ENCODE results near the gene ADGRV1.
"Not testable (repeated sequence)": the region's sequence is repeated elsewhere in the genome, so short reads cannot be mapped to it uniquely, and the experiment has no call there.

The ADGRV1 gene

DNA sequence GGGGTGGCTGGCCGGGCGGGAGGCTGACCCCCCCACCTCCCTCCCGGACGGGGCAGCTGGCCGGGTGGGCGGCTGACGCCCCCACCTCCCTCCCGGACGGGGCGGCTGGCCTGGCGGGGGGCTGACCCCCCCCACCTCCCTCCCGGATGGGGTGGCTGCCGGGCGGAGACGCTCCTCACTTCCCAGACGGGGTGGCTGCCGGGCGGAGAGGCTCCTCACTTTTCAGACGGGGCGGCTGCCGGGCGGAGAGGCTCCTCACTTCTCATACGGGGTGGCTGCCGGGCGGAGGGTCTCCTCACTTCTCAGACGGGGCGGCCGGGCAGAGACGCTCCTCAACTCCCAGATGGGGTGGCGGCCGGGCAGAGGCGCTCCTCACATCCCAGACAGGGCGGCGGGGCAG, 37.2 kb downstream of the ADGRV1 start:
- not testable (repeated sequence) for DNase-seq

DNA sequence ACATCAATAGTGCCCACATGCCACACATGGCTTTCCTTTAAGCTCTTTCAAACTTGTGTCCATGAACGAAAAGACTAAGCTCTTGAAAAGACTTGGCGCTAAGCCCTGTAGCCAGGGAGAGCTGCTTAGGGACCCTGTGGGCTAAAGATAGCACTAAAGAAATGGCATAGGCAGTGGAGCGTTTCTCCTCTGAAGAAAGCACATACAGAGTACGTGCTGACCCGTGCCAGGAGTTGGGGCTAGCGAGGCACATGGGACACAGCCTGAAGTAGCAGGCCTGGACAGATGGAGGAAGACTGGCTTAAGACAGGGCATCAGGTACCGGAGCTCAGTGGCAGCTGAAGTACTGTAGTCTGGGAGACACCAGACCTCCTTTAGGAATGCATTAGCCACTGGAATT, 39.7 kb downstream of the ADGRV1 start:
- DNase-seq: no peak

DNA sequence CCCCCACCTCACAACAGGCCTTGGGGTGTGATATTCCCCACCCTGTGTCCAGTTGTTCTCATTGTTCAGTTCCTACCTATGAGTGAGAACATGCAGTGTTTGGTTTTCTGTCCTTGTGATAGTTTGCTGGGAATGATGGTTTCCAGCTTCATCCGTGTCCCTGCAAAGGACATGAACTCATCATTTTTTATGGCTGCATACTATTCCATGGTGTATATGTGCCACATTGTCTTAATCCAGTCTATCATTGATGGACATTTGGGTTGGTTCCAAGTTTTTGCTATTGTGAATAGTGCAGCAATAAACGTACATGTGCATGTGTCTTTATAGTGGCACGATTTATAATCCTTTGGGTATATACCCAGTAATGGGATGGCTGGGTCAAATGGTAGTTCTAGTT, 41.7 kb downstream of the ADGRV1 start:
- DNase-seq: not testable (repeated sequence)

DNA sequence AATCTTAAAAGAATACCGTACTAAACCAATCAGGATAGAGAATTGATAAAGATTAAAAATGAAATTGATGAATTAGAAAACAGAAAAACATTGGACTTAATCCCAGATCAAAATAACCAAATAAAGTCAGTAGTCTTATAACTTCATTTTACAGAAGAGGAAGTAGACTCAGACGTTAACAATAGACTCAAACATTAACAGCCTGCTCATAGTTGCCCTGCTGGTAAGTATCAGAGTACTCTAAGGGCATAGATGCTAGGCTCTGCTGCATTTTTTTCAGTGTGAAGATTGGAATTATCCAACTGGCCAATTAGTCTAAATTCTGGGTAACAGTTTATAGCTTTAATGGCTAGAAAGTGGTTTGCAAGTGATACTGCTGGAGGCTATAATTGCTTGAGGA, 42.9 kb downstream of the ADGRV1 start:
- no peak for DNase-seq

DNA sequence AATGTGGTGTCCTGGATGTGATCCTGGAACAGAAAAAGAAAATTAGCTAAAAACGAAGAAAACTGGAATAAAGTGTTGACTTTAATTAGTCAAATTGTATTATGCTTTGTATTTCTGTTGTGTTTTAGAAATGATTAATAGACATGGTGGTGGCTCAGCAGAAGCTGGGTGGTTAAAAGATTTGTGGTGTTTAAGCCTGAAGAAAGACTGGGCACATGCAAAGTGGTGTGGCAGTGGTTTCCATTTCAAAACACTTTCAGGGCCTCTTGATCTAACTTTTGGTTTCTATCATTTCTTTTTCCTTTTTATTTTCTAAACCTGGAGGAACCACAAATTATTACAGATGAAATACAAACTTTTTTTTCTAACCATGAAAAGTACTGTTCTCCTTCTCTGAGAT, 44.1 kb downstream of the ADGRV1 start:
- DNase-seq: no peak

DNA sequence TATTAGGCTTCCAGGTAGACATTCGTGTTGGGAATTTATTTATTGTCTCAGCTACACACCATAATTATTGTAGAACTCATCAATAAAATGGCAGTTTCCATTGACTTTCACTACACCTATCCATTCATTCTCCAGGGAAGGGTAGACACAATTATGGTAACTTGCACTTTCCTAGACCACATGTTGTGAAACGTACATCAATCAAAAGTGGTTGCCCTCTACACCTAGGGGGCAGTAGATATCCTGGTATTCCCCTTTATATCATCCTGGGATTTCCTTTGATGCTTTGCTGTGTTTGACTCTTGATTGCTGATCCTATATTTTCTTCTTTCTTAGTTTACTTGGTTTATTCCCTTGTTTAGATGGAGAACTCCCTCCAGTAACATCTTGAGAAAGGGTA, 47.9 kb downstream of the ADGRV1 start:
- no peak for DNase-seq

DNA sequence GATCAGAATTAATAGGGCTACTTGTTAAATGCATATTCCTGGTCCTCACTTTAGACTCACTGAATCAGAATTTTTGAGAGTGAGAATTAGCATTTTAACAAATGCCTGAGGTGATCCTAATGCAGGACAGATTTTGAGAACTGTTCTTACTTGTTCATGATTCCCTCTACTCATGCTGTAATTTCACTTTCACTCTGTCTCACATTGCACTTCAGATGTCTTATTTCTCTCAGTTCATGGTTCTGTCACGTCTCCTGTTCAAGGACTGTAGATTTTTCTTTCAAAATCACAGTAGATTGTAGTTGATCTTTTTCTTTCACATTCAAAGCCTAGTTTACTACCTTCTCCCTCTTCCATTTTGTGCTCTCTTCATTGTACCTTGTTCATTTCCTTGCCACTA, 54.3 kb downstream of the ADGRV1 start:
- DNase-seq: no peak

DNA sequence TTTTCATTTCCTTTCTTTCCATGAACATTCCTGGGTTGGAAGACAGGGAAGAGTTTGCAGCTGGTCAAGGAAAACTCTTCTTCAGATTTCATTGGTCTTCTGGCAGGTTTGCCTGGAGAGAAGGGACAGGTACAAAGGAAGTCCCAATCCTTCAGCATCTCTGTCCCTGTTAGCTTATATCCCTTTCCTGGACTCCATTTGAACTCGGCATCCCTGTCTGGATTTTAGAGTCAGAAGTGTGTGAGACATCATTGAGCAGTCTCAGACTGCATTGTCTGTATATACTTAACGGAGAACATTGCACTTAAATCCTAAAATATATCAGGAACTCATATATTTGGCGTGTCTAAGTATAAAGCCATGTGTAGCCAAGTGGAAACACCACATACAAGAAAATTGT, 54.9 kb downstream of the ADGRV1 start:
- no peak for DNase-seq

DNA sequence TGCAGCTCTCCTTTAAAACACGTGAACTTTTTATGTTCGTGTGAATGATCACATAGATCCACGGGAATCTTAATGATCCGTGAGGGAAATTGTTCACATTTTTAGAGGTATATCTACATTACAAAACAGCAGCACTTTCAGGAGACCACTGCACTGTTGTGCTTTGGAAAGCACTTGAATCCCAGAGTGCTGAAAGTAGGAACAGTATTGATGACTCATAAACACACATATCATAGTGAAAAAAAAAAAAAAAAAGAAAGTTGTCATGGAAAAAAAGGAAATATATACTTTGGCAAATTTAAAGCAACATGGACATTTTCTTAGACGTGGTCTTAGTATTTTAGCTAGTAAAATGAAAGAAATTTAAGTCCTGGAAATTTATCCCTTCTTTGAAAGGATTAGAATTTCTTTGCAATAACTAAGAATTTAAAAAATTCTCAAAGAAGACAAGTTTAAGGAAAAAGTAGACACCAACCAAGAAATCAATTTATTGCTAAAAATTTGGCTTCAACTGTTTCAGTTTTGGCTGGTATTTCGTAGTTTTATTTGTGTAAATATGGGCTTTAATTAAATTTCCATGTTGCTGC, 55.4 kb downstream of the ADGRV1 start:
- DNase-seq: no peak

DNA sequence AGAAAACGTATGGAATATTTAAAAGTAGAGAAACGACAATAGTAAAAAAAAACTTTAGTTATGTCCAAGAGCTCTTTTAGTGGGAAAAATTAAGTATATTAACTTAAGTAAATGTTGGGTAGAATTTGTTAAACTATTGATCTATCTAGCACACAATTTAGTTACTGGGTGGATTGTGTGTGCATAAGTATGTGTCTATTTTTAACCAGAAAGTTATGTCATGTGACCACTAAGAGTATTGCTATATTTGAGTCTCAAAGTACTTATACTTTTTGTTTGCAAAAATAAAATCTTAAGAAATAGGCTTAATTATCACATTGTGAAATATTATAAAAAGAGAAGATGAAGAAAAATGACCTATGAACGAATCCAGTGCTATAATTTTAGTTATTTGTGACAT, 56.8 kb downstream of the ADGRV1 start:
- DNase-seq: no peak

DNA sequence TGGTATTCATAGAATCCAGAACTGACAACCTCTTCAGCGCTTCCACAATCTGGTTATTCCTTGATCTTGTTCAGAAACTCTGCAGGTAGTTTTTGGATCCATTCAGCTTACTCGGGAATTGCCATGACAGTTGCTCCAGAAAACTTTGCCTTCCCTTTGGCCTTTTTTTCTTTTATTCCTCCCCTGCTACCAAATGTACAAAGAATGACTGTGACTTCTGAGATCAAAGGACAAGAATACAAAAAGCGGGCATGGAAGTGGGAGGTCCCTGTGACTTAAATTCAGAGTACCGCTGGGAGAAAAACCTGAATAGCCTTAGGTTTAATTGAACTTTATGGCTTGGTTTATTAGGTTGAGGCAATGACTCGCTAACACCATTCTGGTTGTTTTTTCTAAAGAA, 59.5 kb downstream of the ADGRV1 start:
- no peak for DNase-seq

DNA sequence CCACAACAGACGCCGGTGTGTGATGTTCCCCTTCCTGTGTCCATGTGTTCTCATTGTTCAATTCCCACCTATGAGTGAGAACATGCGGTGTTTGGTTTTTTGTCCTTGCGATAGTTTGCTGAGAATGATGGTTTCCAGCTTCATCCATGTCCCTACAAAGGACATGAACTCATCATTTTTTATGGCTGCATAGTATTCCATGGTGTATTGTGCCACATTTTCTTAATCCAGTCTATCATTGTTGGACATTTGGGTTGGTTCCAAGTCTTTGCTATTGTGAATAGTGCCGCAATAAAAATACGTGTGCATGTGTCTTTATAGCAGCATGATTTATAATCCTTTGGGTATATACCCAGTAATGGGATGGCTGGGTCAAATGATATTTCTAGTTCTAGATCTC, 61.2 kb downstream of the ADGRV1 start:
- DNase-seq: not testable (repeated sequence)

DNA sequence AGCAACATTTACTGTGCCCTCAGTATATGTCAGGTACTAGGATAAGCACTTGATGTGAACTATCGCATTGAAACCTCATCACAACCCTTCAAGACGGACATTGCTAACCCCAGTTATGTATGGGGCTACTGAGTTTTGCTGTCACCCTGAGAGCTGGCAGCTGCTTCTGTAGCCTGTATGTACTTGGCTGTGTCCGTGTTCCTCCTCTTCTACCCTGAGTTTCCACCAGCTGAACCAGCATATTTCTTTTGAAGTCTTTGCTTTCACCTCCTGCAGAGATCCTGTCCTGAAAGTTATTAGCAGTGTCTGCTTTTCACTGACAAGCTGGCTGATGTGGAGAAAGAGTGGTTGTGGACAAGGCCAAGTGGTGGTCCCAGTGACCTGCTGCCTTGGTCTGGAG, 63.3 kb downstream of the ADGRV1 start:
- no peak for DNase-seq

DNA sequence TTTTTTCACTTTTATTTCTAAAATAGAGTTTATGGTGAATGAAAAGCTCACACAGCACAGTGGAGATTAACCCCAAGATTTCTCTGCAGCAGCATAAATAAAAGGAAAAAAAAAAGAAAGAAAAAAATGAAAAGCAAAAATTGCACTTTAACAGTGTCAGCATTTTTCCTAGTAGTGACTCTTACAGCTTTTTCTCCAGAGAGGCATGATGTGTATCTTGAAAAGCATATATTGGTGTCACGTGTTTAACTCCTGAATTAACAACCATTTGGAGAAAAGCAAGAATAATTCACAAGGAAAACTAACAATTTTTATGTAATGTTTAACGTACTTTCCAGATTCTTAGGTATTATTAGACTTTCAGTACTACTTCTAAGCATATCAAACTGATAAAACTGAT, 67.9 kb downstream of the ADGRV1 start:
- no peak for DNase-seq

DNA sequence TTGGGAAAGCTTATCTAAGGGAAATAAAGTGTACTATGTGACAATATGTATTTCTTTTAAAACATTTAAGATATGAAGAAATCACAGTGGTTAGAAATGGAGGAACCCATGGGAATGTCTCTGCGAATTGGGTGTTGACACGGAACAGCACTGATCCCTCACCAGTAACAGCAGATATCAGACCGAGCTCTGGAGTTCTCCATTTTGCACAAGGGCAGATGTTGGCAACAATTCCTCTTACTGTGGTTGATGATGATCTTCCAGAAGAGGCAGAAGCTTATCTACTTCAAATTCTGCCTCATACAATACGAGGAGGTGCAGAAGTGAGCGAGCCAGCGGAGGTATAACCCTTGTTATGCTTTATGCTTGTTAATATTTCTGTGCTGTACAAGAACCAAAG, 69.9 kb downstream of the ADGRV1 start:
- DNase-seq: no peak

DNA sequence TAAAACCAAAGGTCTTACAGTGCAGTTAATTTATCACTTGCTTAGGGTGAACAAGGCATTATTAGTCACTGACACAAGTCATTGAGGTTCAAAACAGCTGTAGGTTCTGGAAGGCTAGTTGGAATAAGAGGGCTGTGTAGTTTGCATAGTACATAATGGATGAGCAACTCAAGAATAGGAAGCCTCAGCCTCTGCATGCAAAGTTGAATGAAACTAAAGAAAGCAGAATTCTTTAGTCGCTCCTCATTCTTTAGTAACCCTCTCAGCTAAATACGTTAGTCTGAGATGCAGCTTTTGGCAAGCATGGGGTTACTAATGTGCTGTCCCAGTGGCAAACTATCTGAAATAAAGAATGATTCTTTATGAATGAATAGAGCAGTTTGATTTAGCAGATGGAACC, 74.2 kb downstream of the ADGRV1 start:
- no peak for DNase-seq

DNA sequence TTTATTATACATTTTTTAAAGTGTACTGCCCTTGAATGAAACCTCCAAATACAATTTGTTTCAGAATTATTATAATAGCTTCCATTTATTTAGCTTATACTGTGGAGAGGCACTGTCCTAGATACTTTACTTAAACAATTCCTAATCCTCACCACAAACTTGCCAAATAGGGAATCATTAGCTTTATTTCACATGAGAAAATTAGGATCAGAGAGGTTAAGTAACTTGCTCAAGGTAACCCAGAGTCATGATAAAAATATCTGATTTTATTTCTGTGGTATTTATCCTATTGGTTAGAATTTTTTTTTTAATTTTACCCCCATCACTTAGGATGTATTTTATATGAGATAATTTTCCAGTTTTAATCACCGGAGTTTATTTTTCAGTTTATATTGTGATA, 78.4 kb downstream of the ADGRV1 start:
- DNase-seq: no peak

DNA sequence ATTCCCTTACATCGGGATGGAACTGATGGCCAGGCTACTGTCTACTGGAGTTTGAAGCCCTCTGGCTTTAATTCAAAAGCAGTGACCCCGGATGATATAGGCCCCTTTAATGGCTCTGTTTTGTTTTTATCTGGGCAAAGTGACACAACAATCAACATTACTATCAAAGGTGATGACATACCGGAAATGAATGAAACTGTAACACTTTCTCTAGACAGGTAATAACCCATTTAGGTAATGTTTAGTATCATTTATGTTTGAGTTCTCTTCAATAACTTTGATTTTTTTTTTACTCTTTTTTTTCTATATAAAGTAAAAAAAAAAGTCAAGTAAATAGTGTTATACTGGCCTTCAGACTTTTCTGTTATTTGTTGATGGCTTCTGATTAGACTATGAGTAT, 79.1 kb downstream of the ADGRV1 start:
- no peak for DNase-seq

DNA sequence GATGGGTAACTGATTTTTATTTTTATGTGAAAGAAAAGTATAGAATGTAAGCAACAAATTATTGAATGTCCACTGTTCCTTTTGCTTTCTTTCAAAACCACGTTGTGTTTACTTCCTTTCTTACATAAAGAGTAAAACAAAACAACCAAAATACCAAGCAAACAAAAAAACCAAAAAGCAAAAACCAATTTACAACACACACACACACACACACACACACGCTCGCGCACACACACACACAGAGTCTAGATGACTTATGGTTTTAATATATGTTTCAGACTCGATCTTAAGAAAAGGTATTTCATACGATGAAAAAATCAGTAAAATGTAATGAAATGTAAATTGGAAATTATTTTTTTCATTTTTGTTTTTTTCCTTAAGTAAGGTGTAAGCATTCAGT, 80.3 kb downstream of the ADGRV1 start:
- no peak for DNase-seq

DNA sequence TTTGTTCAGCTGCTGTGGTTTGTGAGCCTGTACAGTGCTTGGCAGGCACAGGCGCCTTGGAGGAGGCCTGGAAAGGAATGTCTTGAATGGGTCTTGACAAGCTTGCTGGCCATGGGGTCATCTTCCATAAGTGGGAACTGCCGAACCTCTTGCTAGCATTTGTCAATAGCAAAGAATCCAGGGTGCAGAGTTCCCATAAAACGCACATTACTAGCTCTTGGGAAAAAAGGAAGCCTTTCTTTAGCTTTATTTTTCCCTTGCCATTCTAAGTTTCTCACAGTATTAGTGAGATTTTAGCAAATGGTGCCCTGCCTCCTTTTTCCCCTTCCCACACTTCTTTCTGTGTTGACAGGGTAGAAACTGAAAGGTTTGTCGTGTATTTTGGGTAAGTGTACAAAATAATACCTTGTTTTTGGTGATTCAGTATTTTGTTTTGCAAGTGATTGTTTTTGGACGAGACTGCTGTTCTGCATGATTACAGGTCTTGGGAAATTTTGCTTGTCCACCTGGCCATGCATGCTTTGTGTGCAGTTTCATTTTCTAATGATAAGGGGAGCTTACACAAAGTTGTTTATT, 82.0 kb downstream of the ADGRV1 start:
- no peak for DNase-seq

DNA sequence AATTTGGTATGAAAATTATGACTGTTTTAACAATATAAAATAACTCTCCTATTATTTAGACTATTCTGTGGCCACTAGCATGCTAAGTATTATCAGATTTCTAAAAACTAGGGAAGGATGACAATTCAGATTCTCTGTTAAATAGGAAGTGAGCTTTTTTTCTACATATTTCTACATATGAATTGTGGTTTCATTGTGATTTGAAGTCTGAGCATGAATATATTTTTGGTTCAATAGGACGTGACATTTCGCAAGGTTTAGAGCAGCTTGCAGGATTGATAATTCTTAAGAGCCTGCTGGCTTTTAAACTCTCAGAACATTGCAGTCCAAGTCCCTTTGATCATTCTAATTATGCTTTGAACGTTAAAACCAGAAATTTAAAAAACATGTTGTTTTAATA, 82.9 kb downstream of the ADGRV1 start:
- no peak for DNase-seq

DNA sequence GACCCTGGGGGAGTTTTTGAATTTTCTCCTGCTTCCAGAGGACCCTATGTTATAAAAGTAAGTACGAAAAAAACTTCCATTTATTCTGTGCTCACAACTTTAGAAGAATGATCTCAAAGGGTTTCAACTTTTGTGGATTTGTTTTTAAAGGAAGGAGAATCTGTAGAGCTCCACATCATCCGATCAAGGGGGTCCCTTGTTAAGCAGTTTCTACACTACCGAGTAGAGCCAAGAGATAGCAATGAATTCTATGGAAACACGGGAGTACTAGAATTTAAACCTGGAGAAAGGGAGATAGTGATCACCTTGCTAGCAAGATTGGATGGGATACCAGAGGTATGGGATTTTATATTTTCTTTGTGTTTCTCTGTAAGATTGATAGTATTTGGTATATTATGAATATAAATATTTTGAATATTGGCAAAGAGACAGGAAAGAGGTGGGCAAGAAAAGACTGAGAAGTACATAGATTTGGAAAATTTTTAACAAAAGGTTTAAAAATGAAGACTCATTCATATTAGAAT, 84.2 kb downstream of the ADGRV1 start:
- no peak for DNase-seq

DNA sequence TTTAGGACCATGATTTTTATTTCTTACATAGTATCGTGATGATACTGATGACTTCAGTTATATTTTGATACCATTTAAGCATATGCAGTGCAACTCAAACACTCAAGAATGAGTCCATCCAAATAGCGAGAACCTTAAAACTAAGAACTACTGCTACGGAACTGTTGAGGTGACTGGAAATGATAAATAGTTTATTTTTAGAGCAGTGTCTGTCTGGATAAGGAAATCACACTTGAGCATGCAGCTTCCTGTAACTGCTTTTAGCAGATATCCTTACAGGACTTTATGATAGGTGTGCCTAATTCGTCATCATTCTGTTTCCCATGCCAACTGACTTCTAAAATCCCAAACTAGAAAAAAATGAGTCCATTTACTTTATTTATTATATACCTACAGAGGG, 85.5 kb downstream of the ADGRV1 start:
- no peak for DNase-seq

DNA sequence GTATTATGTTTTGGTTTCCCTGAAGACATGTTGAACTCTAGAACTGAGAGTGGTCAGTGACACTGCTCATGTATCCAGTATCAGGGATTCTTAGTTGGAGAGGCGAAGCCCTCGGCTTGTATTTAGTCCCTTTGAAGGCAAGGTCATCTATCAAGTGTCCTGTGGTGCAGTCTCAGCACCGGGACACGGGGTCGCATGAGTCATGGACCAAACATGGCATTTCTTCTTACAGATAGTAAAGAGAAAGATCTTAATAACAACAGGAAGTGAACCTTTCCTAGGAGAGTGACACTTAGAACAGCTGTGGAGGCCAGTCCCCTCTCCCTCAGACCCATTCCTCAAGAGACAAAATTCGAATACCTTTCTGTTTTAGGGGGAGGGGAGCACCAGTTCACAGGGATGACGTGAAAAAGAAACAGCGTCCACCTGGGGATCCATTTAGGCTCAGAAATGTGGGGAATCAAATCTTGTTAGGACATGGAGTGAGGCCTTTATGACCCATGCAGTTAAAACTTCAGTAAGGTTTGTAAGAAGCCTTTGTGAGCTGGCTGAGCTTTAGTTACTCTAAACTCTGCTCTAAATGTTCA, 86.5 kb downstream of the ADGRV1 start:
- DNase-seq: no peak

DNA sequence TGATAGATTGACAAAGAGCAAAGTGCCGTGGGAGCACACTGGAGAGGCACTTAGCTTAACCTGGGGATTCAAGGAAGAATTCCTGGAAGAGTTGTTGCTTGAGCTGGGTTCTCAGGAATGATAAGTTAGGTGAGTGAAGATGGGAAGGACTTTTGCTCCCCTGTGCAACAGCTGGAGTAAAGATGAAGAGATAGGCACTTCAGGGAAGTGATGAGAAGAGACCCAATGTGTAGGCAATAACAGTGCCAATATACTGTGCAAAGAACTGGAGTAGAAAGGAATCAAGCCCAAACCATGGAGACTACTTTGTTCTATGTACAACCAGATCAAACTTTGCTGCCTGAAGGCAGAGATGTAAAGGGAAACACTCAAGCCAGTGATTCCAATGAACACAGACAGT, 92.2 kb downstream of the ADGRV1 start:
- DNase-seq: no peak

Data from stimulated activated CD4-positive, alpha-beta T cell treated with anti-CD3 and anti-CD28 coated beads, Interleukin-2, amount 100 ng/mL, for 48 hours (primary cell).